ENCODE data around the gene ANKDD1B.

DNA sequence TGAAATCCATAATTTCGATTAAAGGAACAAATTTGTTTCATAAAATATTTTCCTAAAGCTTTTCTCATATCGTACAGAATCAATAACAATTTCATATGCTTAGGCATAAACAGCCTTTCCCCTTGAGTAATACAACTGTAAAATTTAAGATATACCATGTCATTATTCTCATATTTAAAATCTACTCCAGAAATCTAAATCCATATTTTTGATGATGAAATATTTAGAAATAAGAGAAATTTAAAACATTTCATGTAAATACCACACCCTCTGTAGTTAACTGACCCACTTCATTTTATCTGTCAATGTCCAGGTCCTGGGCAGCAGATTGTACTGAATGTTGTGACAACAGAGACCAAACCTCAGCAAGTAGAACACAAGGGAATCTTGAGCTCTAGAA, 100.8 kb downstream of the ANKDD1B start:
- TF ChIP-seq, protein P1, sequence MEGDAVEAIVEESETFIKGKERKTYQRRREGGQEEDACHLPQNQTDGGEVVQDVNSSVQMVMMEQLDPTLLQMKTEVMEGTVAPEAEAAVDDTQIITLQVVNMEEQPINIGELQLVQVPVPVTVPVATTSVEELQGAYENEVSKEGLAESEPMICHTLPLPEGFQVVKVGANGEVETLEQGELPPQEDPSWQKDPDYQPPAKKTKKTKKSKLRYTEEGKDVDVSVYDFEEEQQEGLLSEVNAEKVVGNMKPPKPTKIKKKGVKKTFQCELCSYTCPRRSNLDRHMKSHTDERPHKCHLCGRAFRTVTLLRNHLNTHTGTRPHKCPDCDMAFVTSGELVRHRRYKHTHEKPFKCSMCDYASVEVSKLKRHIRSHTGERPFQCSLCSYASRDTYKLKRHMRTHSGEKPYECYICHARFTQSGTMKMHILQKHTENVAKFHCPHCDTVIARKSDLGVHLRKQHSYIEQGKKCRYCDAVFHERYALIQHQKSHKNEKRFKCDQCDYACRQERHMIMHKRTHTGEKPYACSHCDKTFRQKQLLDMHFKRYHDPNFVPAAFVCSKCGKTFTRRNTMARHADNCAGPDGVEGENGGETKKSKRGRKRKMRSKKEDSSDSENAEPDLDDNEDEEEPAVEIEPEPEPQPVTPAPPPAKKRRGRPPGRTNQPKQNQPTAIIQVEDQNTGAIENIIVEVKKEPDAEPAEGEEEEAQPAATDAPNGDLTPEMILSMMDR (IDR thresholded peaks at IDR 0.05): no peak
- TF ChIP-seq POLR2A (IDR thresholded peaks at IDR 0.05): no peak

Data from prostate gland (tissue), 2 donors.